HFF-Myc (cell line): ENCODE measurements around the gene HSP90AB1.

Source experiments
- DNase-seq: peaks from one replicate; pipeline ENCODE4 v3.0.0-alpha.2; 2011; ENCODE audit warnings: low read depth; ENCODE audit errors: extremely low read depth
- H3K4me3 ChIP-seq: replicated peaks from 2 replicates; pipeline ENCODE4 v1.5.1; 2011; ENCODE audit warnings: low read depth, mild to moderate bottlenecking, control low read depth, low read length
- TF ChIP-seq, protein P1 (sequence below): IDR thresholded peaks from 2 replicates; pipeline ENCODE4 v1.5.1; 2012; ENCODE audit warnings: mild to moderate bottlenecking, low read depth, low read length, control low read depth; ENCODE audit errors: missing control alignments

Gene HSP90AB1

DNA sequence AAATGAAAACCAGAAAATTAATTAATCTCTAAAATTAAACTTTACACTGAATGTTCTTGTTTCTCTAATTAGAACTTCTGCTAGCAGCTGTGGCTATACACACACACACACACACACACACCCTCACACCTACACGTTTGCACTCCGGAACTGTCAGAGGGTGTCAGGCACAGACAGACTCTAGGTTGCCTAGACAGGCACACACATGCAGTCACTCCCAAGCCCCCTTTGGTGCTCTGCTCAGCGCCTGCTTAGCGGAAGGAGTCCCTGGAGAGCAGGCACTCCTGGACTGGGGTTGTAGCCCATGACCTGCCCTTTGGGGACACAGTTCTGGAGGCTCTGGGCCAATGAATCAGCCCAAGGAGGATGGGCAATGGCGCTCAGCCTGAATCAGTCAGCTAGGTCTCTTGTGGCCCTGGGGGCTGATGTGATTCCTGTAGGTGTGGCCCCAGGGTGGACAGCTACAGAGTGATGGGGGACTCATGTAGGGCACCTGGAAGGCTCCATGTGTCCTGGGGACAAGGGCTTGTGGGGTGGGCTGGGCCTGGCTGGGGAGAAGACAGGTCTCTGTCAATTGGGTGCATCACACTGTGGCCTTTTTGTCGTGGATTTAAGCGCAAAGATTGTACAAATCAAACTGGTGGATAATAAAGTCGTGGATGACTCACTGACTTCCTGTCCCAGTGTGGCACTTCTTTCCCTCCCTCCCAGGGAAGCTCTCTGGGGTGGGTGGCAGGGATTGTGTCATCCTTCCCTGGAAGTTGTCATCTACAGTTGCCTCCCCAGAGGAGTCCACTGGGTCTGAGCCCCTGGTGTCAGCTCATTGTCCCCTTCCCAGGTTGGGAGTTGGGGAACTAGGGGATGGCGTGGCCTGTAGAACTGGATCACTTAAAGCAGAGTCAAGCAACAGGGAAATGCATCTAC lies 32.1 kb downstream of the HSP90AB1 start:
- no peak for DNase-seq

DNA sequence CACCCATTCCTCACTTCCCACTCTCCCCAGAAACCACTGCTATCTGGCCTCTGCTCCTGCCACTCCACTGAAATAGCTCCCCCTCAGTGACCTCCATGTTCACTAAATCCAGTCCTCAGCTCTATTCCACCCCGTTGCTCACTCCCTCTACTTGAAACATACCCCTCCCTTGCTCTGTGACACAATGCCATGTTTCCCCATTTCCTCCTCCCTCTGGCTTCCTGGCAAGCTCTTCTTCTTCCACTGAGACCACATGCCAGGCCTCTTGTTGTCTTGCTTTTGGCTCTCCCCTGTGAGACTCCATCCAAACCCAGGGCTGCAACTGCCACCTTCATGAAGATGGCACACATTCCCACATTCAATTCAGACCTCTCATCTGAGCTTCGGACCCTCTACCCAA lies 37.2 kb downstream of the HSP90AB1 start:
- DNase-seq, result no peak
- H3K4me3 ChIP-seq, result no peak overlapping the region
- TF ChIP-seq, protein P1, sequence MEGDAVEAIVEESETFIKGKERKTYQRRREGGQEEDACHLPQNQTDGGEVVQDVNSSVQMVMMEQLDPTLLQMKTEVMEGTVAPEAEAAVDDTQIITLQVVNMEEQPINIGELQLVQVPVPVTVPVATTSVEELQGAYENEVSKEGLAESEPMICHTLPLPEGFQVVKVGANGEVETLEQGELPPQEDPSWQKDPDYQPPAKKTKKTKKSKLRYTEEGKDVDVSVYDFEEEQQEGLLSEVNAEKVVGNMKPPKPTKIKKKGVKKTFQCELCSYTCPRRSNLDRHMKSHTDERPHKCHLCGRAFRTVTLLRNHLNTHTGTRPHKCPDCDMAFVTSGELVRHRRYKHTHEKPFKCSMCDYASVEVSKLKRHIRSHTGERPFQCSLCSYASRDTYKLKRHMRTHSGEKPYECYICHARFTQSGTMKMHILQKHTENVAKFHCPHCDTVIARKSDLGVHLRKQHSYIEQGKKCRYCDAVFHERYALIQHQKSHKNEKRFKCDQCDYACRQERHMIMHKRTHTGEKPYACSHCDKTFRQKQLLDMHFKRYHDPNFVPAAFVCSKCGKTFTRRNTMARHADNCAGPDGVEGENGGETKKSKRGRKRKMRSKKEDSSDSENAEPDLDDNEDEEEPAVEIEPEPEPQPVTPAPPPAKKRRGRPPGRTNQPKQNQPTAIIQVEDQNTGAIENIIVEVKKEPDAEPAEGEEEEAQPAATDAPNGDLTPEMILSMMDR, result no peak

More for the DNA sequence above, 32.1 kb downstream of the HSP90AB1 start:
- TF ChIP-seq, protein P1, result no peak
- no peak overlapping the region for H3K4me3 ChIP-seq

DNA sequence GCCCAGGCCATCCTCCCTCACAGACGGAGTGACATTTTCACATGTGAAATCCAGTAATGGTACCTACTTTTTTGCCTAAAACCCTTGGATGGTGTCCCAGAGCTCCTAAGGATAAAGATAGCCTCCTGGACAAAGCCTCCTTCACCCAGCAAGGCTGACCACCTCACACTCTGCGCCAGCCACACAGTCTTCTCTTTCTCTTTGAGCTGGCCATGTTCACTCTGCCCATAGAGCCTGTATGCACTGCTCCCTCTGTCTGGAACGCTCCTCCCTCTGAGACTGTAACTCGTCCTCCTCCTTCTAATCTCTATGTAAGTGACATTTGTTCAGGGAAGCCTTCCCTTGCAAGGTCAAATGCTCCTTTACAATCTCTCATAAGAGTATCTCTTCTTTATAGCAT lies 38.0 kb downstream of the HSP90AB1 start:
- TF ChIP-seq, protein P1, result no peak
- DNase-seq, result no peak
- no peak overlapping the region for H3K4me3 ChIP-seq

DNA sequence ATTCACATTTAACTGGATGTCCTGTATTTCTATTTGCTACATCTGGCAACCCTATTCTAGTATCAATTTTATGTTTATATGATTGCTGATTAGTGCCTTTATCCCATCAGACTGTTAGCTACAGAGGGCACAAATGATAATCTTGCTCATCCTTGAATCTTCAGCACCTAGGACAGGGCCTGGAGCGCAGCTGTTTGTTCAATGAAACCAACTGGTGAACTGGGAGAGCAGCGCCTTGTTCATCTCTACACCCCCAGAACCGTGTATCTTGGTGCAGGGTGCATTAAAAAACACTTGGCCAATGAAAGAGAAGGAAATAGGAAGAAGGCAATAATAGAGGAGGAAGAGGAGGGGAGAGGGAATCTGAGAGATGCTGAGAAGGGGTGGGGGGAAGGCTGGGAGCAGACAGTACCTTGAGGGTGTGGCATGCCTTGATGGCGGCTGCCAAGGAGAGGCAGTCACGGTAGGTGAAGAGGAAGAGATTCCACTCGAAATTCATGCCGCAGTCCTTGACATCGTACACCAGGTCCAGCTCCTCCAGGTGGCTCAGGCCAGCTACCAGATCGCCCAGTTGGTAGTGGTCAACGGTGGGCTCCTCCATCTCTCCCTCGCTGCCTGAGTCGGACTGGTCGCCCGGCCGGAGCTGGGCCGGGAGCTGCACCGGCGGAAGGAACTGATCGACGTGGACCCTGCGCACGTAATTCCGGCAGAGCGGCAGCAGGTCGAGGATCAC lies 38.8 kb downstream of the HSP90AB1 start:
- TF ChIP-seq, protein P1, result no peak
- DNase-seq, result no peak
- no peak overlapping the region for H3K4me3 ChIP-seq

DNA sequence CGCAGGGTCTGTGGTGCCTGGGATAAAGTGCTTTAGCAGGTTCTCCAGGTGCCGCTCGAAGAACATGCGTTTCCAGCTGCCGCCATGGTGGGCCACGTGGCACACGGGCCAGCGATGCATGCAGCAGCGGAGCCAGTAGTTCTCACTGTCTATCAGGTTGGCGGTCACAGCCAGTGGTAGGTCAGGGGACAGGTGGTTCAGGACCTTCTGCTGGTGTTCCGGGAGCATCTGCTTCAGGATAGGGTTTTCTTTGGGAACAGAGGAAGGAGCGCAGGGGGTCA lies 39.3 kb downstream of the HSP90AB1 start:
- TF ChIP-seq, protein P1, result no peak
- no peak overlapping the region for H3K4me3 ChIP-seq
- no peak for DNase-seq

DNA sequence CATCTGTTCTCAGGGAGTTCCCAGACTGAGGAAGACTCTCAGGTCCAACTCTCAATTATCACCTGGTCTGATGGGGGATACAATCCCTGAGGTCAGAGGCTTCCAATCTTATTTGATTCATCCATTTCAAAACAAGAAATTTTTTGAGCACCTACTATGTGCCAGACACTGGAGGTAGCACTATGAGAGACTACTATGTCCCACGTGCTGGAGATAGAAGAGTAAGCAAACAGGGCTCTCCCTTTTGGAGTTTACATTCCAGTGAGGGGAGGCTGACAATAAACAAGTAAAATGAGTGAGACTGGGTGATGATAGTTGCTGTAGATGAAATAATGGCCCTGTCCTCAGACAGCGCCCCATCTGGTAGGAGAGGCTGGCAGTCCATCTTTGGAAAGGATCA lies 39.8 kb downstream of the HSP90AB1 start:
- DNase-seq, result no peak
- TF ChIP-seq, protein P1, result no peak
- H3K4me3 ChIP-seq, result no peak overlapping the region
